ENCODE results near the gene SHROOM3. TPM values are rescaled to one million over a fixed set of nuclear protein-coding genes. Genes with fewer than 3 reads are reported as not detected.
"Not testable (repeated sequence)": the region's sequence is repeated elsewhere in the genome, so short reads cannot be mapped to it uniquely, and the experiment has no call there.

Gene SHROOM3
- total RNA-seq, 1 donor: 18.0 TPM

DNA sequence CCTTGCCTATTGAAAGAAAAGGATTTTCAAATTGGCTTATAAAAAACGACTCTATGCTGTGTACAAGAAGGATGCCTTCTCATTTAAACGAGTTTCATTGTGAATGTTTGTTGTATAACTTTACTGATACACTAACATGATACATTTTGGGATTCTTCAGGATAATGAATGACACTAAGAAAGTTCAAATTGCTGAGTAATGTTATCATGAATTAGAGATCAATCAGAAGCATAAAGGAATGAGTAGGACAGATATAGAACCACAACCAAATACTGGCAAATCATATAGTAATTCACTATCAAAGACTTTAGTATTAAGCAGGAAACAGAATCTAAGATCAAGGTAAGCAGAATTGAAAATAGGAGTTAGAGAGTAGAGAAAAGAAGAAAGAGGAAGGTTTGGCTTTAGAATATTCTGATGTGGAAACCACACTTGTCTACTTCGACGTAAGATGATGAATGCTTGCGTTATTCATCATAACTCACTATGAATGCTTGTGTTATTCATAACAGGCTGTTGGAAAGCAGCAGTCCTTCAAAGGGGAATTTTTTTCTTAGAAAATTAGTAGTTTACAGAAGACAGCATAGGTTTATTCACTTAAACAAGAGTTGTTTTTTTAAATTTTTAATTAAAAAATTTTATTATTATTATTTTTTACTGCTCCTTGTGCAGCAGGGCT is 27.4 kb upstream of the SHROOM3 start:
- TF ChIP-seq, protein P1, sequence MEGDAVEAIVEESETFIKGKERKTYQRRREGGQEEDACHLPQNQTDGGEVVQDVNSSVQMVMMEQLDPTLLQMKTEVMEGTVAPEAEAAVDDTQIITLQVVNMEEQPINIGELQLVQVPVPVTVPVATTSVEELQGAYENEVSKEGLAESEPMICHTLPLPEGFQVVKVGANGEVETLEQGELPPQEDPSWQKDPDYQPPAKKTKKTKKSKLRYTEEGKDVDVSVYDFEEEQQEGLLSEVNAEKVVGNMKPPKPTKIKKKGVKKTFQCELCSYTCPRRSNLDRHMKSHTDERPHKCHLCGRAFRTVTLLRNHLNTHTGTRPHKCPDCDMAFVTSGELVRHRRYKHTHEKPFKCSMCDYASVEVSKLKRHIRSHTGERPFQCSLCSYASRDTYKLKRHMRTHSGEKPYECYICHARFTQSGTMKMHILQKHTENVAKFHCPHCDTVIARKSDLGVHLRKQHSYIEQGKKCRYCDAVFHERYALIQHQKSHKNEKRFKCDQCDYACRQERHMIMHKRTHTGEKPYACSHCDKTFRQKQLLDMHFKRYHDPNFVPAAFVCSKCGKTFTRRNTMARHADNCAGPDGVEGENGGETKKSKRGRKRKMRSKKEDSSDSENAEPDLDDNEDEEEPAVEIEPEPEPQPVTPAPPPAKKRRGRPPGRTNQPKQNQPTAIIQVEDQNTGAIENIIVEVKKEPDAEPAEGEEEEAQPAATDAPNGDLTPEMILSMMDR (IDR thresholded peaks at IDR 0.05; ENCODE audit: insufficient read depth, low read length): no peak
- DNase-seq (ENCODE audit: low read depth): no peak
- H3K4me3 ChIP-seq (ENCODE audit: low read depth, low read length): no peak overlapping the region

DNA sequence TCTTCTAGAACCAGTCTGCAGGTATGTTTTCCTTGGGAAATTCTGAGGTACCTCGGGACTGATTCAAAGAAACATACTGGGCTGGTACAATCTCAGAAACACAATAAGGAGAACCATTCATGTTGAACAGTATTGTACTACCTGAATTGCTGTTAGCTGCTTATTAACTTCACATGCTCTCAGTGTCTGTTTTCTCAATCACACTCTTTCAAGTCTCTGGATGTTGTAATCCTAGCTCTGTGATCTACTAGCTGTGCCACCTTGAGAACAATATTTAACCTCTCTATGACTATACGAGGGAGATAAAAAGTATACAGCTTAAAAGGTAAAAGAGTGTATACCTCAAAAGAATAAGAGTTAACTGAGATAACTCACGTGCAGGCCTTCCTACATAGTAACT is 24.4 kb upstream of the SHROOM3 start:
- no peak for DNase-seq (ENCODE audit: low read depth)
- no peak overlapping the region for H3K4me3 ChIP-seq (ENCODE audit: low read depth, low read length)
- TF ChIP-seq, protein P1 (IDR thresholded peaks at IDR 0.05; ENCODE audit: insufficient read depth, low read length): no peak

DNA sequence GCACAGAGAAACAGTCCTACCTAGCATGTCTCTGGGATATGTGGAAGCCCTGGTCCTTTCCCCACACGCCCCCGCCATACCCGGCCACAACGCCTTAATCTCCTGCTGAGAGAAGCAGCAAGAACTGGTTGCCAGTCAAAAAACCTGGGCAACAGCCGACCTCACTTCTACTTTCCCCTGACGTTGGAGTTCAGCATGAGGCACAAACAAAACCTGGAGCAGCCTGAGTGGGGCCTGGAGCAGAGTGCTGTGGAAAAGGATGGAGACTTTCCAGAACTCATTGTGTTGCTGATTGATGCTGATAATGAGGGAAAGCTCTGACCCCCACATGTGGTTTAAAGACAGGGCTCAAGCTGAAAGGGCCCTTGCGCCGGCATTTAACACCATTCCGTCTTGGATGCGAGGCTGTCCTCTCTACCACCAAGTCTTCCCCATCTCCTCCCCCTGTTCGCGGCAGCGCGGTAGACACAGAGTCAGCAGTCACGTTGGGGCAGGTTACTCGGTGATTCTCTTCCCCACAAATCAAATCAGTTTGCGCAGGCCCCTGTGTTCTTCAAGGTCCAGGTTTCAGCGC is 14.8 kb upstream of the SHROOM3 start:
- no peak for DNase-seq (ENCODE audit: low read depth)
- no peak overlapping the region for H3K4me3 ChIP-seq (ENCODE audit: low read depth, low read length)
- TF ChIP-seq, protein P1 (IDR thresholded peaks at IDR 0.05; ENCODE audit: insufficient read depth, low read length): no peak

DNA sequence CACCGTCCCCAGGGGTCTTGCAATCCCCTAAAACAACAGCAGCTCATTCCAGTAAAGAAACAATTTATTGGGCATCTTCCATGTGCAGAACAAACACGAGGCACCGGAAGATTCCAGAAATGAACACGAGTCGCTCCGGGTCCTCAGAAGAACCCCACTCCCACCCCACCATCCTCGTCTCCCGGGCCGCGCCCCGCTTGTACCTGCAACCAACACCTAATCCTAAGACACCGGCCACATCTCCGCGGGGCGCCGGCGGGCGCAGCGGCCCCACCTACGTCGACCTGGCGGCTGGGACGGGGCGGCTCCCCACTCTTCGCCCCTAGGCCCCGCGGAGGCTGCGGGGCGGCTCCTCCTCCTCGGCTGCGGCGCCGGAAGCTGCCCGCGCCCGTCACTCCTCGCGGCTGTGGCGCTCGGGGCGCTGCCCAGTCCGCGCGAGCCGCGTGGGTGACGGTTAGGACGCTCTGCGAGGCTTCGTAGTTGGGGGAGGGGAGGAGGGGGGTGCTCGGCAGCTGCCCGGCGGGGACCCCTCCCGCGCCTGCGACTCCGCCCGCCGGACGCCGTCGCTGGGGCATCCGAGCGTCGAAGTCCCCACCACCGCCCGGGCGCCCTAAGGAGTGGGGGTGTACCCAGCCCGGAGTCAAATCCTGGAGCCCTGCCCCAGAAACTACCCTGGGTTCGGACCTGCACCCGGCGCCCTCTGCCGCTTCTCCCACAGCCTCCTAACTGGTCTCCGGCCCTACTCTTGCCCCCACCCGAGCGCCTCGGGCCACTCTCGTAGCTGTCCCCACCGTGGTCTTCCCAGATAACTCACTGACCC is 14.1 kb upstream of the SHROOM3 start, which contains the start of gene CCDC158:
Gene CCDC158, minus strand, starts transcription at position 380 of the 820 bp plus-strand sequence. CDS start 17,934 bp downstream, outside the sequence.
- TF ChIP-seq, protein P1 (IDR thresholded peaks at IDR 0.05; ENCODE audit: insufficient read depth, low read length): no peak
- DNase-seq (ENCODE audit: low read depth): no peak
- peak within 1 kb of the TSS; percentile 57 for H3K4me3 ChIP-seq (ENCODE audit: low read depth, low read length)

DNA sequence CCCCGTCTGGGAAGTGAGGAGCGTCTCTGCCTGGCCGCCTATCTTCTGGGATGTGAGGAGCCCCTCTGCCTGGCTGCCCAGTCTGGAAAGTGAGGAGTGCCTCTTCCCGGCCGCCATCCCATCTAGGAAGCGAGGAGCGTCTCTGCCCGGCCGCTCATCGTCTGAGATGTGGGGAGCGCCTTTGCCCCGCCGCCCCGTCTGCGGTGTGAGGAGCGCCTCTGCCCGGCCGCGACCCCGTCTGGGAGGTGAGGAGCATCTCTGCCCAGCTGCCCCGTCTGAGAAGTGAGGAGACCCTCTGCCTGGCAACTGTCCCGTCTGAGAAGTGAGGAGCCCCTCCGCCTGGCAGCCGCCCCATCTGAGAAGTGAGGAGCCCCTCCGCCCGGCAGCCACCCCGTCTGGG is 11.9 kb upstream of the SHROOM3 start:
- not testable (repeated sequence) for H3K4me3 ChIP-seq (ENCODE audit: low read depth, low read length); DNase-seq (ENCODE audit: low read depth)

DNA sequence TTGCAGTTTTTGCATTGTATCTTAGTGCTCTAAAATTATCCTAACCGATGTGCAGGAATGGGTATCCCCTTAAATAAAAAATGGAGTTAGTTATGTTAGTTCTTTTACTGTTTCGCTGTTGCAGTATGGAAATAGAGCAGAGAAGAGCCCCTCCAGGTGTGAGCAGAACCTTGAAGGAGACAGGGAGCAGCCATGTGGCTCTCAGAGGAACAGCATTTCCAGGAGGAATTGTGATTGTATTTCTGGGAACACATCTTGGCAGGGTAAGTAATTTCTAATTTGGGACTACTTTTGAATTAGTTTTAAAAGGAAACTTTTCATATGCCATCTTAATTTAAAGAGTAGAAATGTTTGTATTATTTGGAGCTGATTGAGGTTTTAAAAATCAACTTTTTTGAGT is 8.8 kb upstream of the SHROOM3 start:
- H3K4me3 ChIP-seq (ENCODE audit: low read depth, low read length): no peak overlapping the region
- DNase-seq (ENCODE audit: low read depth): peak; percentile 27
- TF ChIP-seq, protein P1 (IDR thresholded peaks at IDR 0.05; ENCODE audit: insufficient read depth, low read length): peak; percentile 25

DNA sequence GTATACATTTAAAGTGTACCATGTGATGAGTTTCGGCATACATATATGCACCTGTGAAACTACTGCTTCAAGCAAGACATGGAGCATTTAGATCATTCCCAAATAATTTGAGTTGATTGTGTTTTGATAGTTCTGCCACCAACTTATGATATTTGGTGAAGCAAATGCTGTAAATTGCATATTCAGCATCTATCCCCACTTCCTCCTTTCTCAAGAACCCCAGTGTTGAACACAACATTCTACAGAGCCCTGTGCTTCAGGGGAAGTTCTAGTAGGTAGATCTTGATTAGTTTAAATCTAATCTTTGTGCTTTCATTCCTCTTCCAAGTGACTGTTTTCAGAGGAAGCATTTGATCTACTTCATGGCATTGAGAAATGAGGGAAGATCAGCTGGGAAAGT is 5.4 kb upstream of the SHROOM3 start:
- TF ChIP-seq, protein P1 (IDR thresholded peaks at IDR 0.05; ENCODE audit: insufficient read depth, low read length): no peak
- DNase-seq (ENCODE audit: low read depth): no peak
- no peak overlapping the region for H3K4me3 ChIP-seq (ENCODE audit: low read depth, low read length)
